ENCODE data around the gene OLIG2. TPM values are rescaled to one million over a fixed set of nuclear protein-coding genes. Genes with fewer than 3 reads are reported as not detected.

The OLIG2 gene
- total and polyA plus RNA-seq, 2 donors (not counting 3 experiments of a cell fraction or from before 2014, with no cell fraction given), result not detected

DNA sequence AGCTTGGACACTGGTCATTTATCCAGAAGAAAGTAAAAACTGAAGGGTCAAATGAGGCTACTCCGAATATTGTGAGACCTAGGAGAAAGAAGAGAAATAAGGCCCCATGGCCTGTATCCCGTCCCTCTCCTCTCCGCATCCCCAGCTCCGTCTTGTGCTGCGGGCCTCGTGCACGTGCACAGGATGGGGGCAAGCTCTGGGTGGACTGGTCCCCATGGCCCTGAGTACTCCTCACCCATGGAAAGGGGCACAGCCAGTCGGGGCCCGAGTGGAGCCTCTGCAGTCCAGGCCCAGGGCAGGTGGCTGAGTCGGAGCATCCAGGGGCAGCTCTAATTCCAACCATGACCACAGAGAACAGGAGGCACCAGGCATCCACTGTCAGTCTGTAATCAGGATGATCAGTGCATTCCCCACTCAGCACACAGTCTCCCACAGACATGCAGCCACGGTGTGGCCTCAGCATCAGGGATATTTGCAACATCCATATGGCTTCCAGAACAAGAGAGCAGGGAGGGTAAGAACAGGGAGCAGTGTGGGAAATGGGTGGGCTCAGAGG lies 31.7 kb downstream of the OLIG2 start:
- H3K4me2 ChIP-seq (ENCODE audit: insufficient read depth, low read length), result no peak overlapping the region
- intact Hi-C loops (cut with micrococcal nuclease), result no loop called here
- H3K36me3 ChIP-seq (ENCODE audit: control insufficient read depth in 2 of 2, extremely low read depth in 1 of 2, insufficient read depth in 2 of 2, low read length in 2 of 2), result no peaks in the 10 kb centered on the region
- H3K4me3 ChIP-seq (replicated peaks in 1 of 3; ENCODE audit: insufficient read depth in 1 of 3, low read depth in 1 of 3, low read length in 3 of 3), result no peak overlapping the region
- no peaks in the 10 kb centered on the region for H4K20me1 ChIP-seq (replicated peaks; ENCODE audit: control insufficient read depth, extremely low read depth, insufficient read depth, low read length)
- H3K9me3 ChIP-seq (replicated peaks; ENCODE audit: control insufficient read depth, insufficient read depth, low read length), result no peaks in the 10 kb centered on the region
- ChIA-PET POLR2A (no interaction called here), CTCF (no interaction called here)
- no peaks in the 10 kb centered on the region for H3K9me1 ChIP-seq (replicated peaks; ENCODE audit: control insufficient read depth, extremely low read depth, insufficient read depth, low read length)
- TF ChIP-seq JUN (IDR thresholded peaks at IDR 0.05; ENCODE audit: borderline replicate concordance, insufficient read depth, insufficient read length, low read depth), result no peak
- TF ChIP-seq MYC (IDR thresholded peaks at IDR 0.05; ENCODE audit: low read depth, low read length), result no peak
- TF ChIP-seq GATA2 (IDR thresholded peaks at IDR 0.05; ENCODE audit: insufficient read depth, insufficient read length, low read depth, low read length), result no peak
- no peak for TF ChIP-seq FOS (IDR thresholded peaks at IDR 0.05; ENCODE audit: borderline replicate concordance, insufficient read depth, low read length)
- H3K4me1 ChIP-seq (ENCODE audit: control insufficient read depth, extremely low read depth, insufficient read depth, low read length), result no peaks in the 10 kb centered on the region
- H2AFZ ChIP-seq (ENCODE audit: low read depth, low read length), result no peak overlapping the region
- dilution Hi-C loops (cut with MboI; ENCODE audit: extremely low pct_ligation_motif_present, low sequenced_read_pairs), result no loop called here
- H3K27ac ChIP-seq (ENCODE audit: insufficient read depth, low read depth, low read length), result no peak overlapping the region
- no peaks in the 10 kb centered on the region for H3K79me2 ChIP-seq (ENCODE audit: control insufficient read depth, insufficient read depth, low read length)
- H3K27me3 ChIP-seq (ENCODE audit: control insufficient read depth in 2 of 2, insufficient read depth in 2 of 2, low read length in 2 of 2), result peaks cover 22 to 30% of the 10 kb centered on the region in 2 experiments
- DNase-seq (ENCODE audit: low read depth, low spot score) (no peak), FAIRE-seq (no peak)
- no peak overlapping the region for H3K9ac ChIP-seq (replicated peaks; ENCODE audit: extremely low read depth, insufficient read depth, low read length)
- no TSS peak for BruUV-seq (replicated peaks)

DNA sequence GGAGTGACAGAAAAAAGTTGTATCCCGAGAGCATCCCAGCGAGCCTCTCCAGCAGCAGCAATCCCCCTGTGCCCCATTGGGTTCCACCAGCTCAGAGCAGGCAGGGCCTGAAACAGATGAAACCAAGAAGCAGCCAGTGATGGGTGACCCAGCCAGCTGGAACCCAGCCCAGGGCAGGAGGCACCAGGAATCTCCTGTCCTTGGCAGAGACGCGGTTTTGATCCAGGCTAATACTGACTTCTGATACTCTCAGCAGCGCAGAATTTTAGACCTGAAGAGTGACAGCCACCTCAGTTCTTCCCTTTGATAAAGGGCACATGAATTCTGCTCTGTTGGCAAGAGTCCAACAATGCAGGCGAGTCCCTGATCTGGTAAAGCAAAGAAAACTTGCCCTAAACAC lies 32.8 kb downstream of the OLIG2 start:
- DNase-seq (ENCODE audit: low read depth, low spot score), result no peak
- no peak for FAIRE-seq
- no peak overlapping the region for H3K4me3 ChIP-seq (replicated peaks in 1 of 3; ENCODE audit: insufficient read depth in 1 of 3, low read depth in 1 of 3, low read length in 3 of 3)
- H3K9me1 ChIP-seq (replicated peaks; ENCODE audit: control insufficient read depth, extremely low read depth, insufficient read depth, low read length), result no peaks in the 10 kb centered on the region
- BruUV-seq (replicated peaks), result no TSS peak
- ChIA-PET CTCF (no interaction called here), POLR2A (no interaction called here)
- H3K4me2 ChIP-seq (ENCODE audit: insufficient read depth, low read length), result no peak overlapping the region
- no peak overlapping the region for H2AFZ ChIP-seq (ENCODE audit: low read depth, low read length)
- no peaks in the 10 kb centered on the region for H3K36me3 ChIP-seq (ENCODE audit: control insufficient read depth in 2 of 2, extremely low read depth in 1 of 2, insufficient read depth in 2 of 2, low read length in 2 of 2)
- no peaks in the 10 kb centered on the region for H3K4me1 ChIP-seq (ENCODE audit: control insufficient read depth, extremely low read depth, insufficient read depth, low read length)
- no peaks in the 10 kb centered on the region for H4K20me1 ChIP-seq (replicated peaks; ENCODE audit: control insufficient read depth, extremely low read depth, insufficient read depth, low read length)
- no peaks in the 10 kb centered on the region for H3K9me3 ChIP-seq (replicated peaks; ENCODE audit: control insufficient read depth, insufficient read depth, low read length)
- dilution Hi-C loops (cut with MboI; ENCODE audit: extremely low pct_ligation_motif_present, low sequenced_read_pairs) (no loop called here), intact Hi-C loops (cut with micrococcal nuclease) (no loop called here)
- H3K27ac ChIP-seq (ENCODE audit: insufficient read depth, low read depth, low read length), result no peak overlapping the region
- no peaks in the 10 kb centered on the region for H3K79me2 ChIP-seq (ENCODE audit: control insufficient read depth, insufficient read depth, low read length)
- H3K27me3 ChIP-seq (ENCODE audit: control insufficient read depth in 2 of 2, insufficient read depth in 2 of 2, low read length in 2 of 2), result peaks cover 23 to 33% of the 10 kb centered on the region in 2 experiments
- TF ChIP-seq GATA2 (IDR thresholded peaks at IDR 0.05; ENCODE audit: insufficient read depth, insufficient read length, low read depth, low read length) (no peak), JUN (IDR thresholded peaks at IDR 0.05; ENCODE audit: borderline replicate concordance, insufficient read depth, insufficient read length, low read depth) (no peak), MYC (IDR thresholded peaks at IDR 0.05; ENCODE audit: low read depth, low read length) (no peak), POLR2A (IDR thresholded peaks at IDR 0.05; ENCODE audit: low read depth, low read length) (no peak), EZH2 (IDR thresholded peaks at IDR 0.05; ENCODE audit: borderline replicate concordance, low read depth, low read length, severe bottlenecking) (no peak)
- TF ChIP-seq, protein P1, sequence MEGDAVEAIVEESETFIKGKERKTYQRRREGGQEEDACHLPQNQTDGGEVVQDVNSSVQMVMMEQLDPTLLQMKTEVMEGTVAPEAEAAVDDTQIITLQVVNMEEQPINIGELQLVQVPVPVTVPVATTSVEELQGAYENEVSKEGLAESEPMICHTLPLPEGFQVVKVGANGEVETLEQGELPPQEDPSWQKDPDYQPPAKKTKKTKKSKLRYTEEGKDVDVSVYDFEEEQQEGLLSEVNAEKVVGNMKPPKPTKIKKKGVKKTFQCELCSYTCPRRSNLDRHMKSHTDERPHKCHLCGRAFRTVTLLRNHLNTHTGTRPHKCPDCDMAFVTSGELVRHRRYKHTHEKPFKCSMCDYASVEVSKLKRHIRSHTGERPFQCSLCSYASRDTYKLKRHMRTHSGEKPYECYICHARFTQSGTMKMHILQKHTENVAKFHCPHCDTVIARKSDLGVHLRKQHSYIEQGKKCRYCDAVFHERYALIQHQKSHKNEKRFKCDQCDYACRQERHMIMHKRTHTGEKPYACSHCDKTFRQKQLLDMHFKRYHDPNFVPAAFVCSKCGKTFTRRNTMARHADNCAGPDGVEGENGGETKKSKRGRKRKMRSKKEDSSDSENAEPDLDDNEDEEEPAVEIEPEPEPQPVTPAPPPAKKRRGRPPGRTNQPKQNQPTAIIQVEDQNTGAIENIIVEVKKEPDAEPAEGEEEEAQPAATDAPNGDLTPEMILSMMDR (IDR thresholded peaks at IDR 0.05; ENCODE audit: extremely low read depth in 1 of 2, insufficient read depth in 1 of 2, low read depth in 1 of 2, low read length in 2 of 2), result no peak
- H3K9ac ChIP-seq (replicated peaks; ENCODE audit: extremely low read depth, insufficient read depth, low read length), result no peak overlapping the region

Data from endothelial cell of umbilical vein (primary cell).